ENCODE data around the gene MANBA. TPM values are rescaled to one million over a fixed set of nuclear protein-coding genes. Genes with fewer than 3 reads are reported as not detected.

The MANBA gene
- total and polyA plus RNA-seq, 2 of the 4 experiments (the other 2 are of a cell fraction) = 11.5 to 17.2 TPM

- TF ChIP-seq MAFK (IDR thresholded peaks at IDR 0.05; ENCODE audit: low read depth, low read length) (no peak), USF2 (IDR thresholded peaks at IDR 0.05; ENCODE audit: low read depth, low read length) (no peak), CTCF (conservative IDR thresholded peaks at IDR 0.05; ENCODE audit: low read depth, low read length) (no peak), RCOR1 (IDR thresholded peaks at IDR 0.05; ENCODE audit: insufficient replicate concordance, low read length) (no peak), FOS (IDR thresholded peaks at IDR 0.05; ENCODE audit: low read depth, low read length) (no peak), POLR2A (IDR thresholded peaks at IDR 0.05; ENCODE audit: low read depth, low read length) (no peak), BHLHE40 (IDR thresholded peaks at IDR 0.05; ENCODE audit: low read depth, low read length) (no peak), MAZ (IDR thresholded peaks at IDR 0.05; ENCODE audit: borderline replicate concordance, low read depth, low read length) (no peak), NFE2L2 (IDR thresholded peaks at IDR 0.05; ENCODE audit: low read depth, low read length) (no peak), CHD1 (IDR thresholded peaks at IDR 0.05; ENCODE audit: low read depth, low read length) (no peak), RAD21 (IDR thresholded peaks at IDR 0.05; ENCODE audit: low read length) (no peak)
- H2AK9ac ChIP-seq (replicated peaks; ENCODE audit: low read depth, low read length, poor library complexity) = no peak overlapping the region
- H2BK15ac ChIP-seq (ENCODE audit: low read depth, low read length) = no peak overlapping the region; the same call in 2 of the 3 replicates
- in situ Hi-C loops (cut with MboI; ENCODE audit: low sequenced_read_pairs) (no loop called here), dilution Hi-C loops (cut with HindIII; ENCODE audit: low sequenced_read_pairs, unreplicated experiment) (no loop called here), intact Hi-C loops (cut with micrococcal nuclease) (no loop called here)
- H3K23ac ChIP-seq (ENCODE audit: low read depth, low read length) = no peak overlapping the region
- H4K5ac ChIP-seq (ENCODE audit: low read depth, low read length) = no peak overlapping the region
- CTCF ChIA-PET = interaction anchor here (0.6 to 1.1 kb wide), 2 partner anchors 131 to 321 kb away, joined by 3 to 8 read pairs; no protein-coding TSS in a partner anchor
- BruUV-seq (replicated peaks) = no TSS peak
- no peak overlapping the region for H2AK5ac ChIP-seq (ENCODE audit: low read depth, low read length)
- peaks cover 7% of the 10 kb centered on the region for H3K36me3 ChIP-seq (ENCODE audit: control insufficient read depth, insufficient read depth, low read length)
- no peak overlapping the region; the same call in 1 of the 2 replicates for H3K18ac ChIP-seq (ENCODE audit: low read depth, low read length)
- H2AFZ ChIP-seq (replicated peaks; ENCODE audit: low read length, poor library complexity) = no peak overlapping the region
- no peak overlapping the region for H3K4ac ChIP-seq (ENCODE audit: low read depth, low read length)
- H4K91ac ChIP-seq (ENCODE audit: insufficient read depth, low read depth, low read length) = no peak overlapping the region
- no peaks in the 10 kb centered on the region; the same call in 1 of the 2 replicates for H4K20me1 ChIP-seq (ENCODE audit: insufficient read depth, low read length)
- H3K79me1 ChIP-seq (ENCODE audit: low read depth in 1 of 2, low read length in 2 of 2) = peaks cover 23 to 28% of the 10 kb centered on the region in 2 experiments
- 0 out of 2 replicates have a peak overlapping the region, but pooled peaks have one; percentile 21 for H2BK120ac ChIP-seq (ENCODE audit: low read depth, low read length)
- WGBS, 2 experiments (ENCODE audit: extremely low coverage in 2 of 2, insufficient read length in 1 of 2) = no CpG with 5 or more reads among the region's 4 CpGs
- H3K4me1 ChIP-seq (ENCODE audit: control insufficient read depth, insufficient read depth, low read length) = peaks cover 2% of the 10 kb centered on the region
- H2BK5ac ChIP-seq (ENCODE audit: low read depth, low read length, poor library complexity, severe bottlenecking) = no peak overlapping the region
- H4K8ac ChIP-seq (ENCODE audit: low read depth in 2 of 2, low read length in 2 of 2) = no peak overlapping the region
- no peak overlapping the region for H3K9ac ChIP-seq (ENCODE audit: low read depth, low read length)
- peaks cover 5% of the 10 kb centered on the region; the same call in 1 of the 2 replicates for H3K9me1 ChIP-seq (ENCODE audit: insufficient read depth, low read length)
- DNase-seq = no peak
- H3K4me3 ChIP-seq (ENCODE audit: insufficient read depth, low read depth, low read length) = no peak overlapping the region
- ATAC-seq (ENCODE audit: low read depth) = no peak
- H3K4me2 ChIP-seq (ENCODE audit: low read depth, low read length) = no peak overlapping the region
- no peak overlapping the region for H3K56ac ChIP-seq (ENCODE audit: extremely low read depth, insufficient read depth, low read length)
- H3K27me3 ChIP-seq (ENCODE audit: control insufficient read depth, insufficient read depth, low read length) = no peaks in the 10 kb centered on the region
- POLR2A ChIA-PET (ENCODE audit: unreplicated experiment) = no interaction called here
- no peaks in the 10 kb centered on the region for H3K9me3 ChIP-seq (ENCODE audit: control insufficient read depth, insufficient read depth, low read length)
- H3K27ac ChIP-seq (ENCODE audit: insufficient read depth, low read length) = no peak overlapping the region
- H3K14ac ChIP-seq (replicated peaks; ENCODE audit: low read depth, low read length) = no peak overlapping the region
- H2BK20ac ChIP-seq (ENCODE audit: low read depth, low read length) = no peak overlapping the region
These were observed 8.8 kb downstream of the MANBA start for GRCh38 chr4:102751941-102752340.
